ENCODE results near the gene PCDHGB1. TPM values are rescaled to one million over a fixed set of nuclear protein-coding genes. Genes with fewer than 3 reads are reported as not detected.
A peak's percentile ranks its signal among the peaks of the same experiment; 100 is the strongest.
"Not testable (repeated sequence)": the region's sequence is repeated elsewhere in the genome, so short reads cannot be mapped to it uniquely, and the experiment has no call there.

PCDHGB1 gene
- total RNA-seq: not detected

- peaks cover 40% of the 10 kb centered on the region for H3K27me3 Mint-ChIP-seq
- H3K27ac Mint-ChIP-seq: no peak within 1 kb of the TSS
- H3K4me1 Mint-ChIP-seq (ENCODE audit: low read depth): no peaks in the 10 kb centered on the region
- ChIA-PET CTCF (interaction anchor here (1.0 to 2.3 kb wide), 8 partner anchors 10 to 178 kb away, joined by 3 to 9 read pairs (median 6); partner anchors contain the start of genes PCDHGA1, PCDHGB2 and TAF7), POLR2A (no interaction called here)
- H3K4me3 Mint-ChIP-seq: peak within 1 kb of the TSS; percentile 45
- DNase-seq: peak; percentile 51
- peaks cover 15% of the 10 kb centered on the region for H3K9me3 Mint-ChIP-seq
- H3K36me3 Mint-ChIP-seq: peaks cover 13% of the 10 kb centered on the region
- intact Hi-C loops (cut with micrococcal nuclease): no loop called here
Observed at GRCh38 chr5:141349917-141350619, at the start of gene PCDHGB1. PCDHGB1 (plus strand) TSS chr5:141350099; CDS start chr5:141350261, 162 bp downstream.

- Mint-ChIP-seq H3K27ac (no peak within 1 kb of the TSS), H3K4me3 (no peak within 1 kb of the TSS), H3K9me3 (peaks cover 81% of the 10 kb centered on the region), H3K4me1 (ENCODE audit: low read depth) (no peaks in the 10 kb centered on the region), H3K27me3 (no peaks in the 10 kb centered on the region), H3K36me3 (peaks cover 45% of the 10 kb centered on the region)
- CTCF ChIA-PET: no interaction called here
- no peak for DNase-seq
- POLR2A ChIA-PET: no interaction called here
- intact Hi-C loops (cut with micrococcal nuclease): no loop called here
Observed at GRCh38 chr5:141303756-141304155, 46.1 kb upstream of the PCDHGB1 start, which contains the start of gene SLC25A2. SLC25A2 (minus strand) TSS chr5:141304049; CDS start chr5:141303865, 184 bp downstream.

GRCh38 chr5:141306630-141307029 lies 43.3 kb upstream of the PCDHGB1 start:
- H3K27ac Mint-ChIP-seq: no peak overlapping the region
- H3K36me3 Mint-ChIP-seq: peaks cover 49% of the 10 kb centered on the region
- intact Hi-C loops (cut with micrococcal nuclease): no loop called here
- peaks cover 89% of the 10 kb centered on the region for H3K9me3 Mint-ChIP-seq
- H3K4me3 Mint-ChIP-seq: no peak overlapping the region
- no peak for DNase-seq
- ChIA-PET POLR2A (no interaction called here), CTCF (interaction anchor here (0.7 kb wide), 1 partner anchor 13 kb away, joined by 3 read pairs; no protein-coding TSS in a partner anchor)
- H3K27me3 Mint-ChIP-seq: no peaks in the 10 kb centered on the region
- H3K4me1 Mint-ChIP-seq (ENCODE audit: low read depth): no peaks in the 10 kb centered on the region

- Mint-ChIP-seq H3K36me3 (peaks cover 64% of the 10 kb centered on the region), H3K9me3 (peaks cover 88% of the 10 kb centered on the region), H3K27ac (no peak overlapping the region), H3K4me1 (ENCODE audit: low read depth) (peaks cover 4% of the 10 kb centered on the region), H3K4me3 (no peak overlapping the region), H3K27me3 (no peaks in the 10 kb centered on the region)
- intact Hi-C loops (cut with micrococcal nuclease): no loop called here
- DNase-seq: no peak
- CTCF ChIA-PET: no interaction called here
- POLR2A ChIA-PET: no interaction called here
Observed at GRCh38 chr5:141313711-141314110, 36.2 kb upstream of the PCDHGB1 start.

GRCh38 chr5:141316963-141317362 lies 32.9 kb upstream of the PCDHGB1 start:
- DNase-seq; H3K27me3 Mint-ChIP-seq; CTCF ChIA-PET; POLR2A ChIA-PET; intact Hi-C loops (cut with micrococcal nuclease); H3K4me3 Mint-ChIP-seq; H3K27ac Mint-ChIP-seq: not testable (repeated sequence)
- Mint-ChIP-seq H3K4me1 (ENCODE audit: low read depth) (peaks cover 23% of the 10 kb centered on the region), H3K36me3 (peaks cover 72% of the 10 kb centered on the region), H3K9me3 (peaks cover 78% of the 10 kb centered on the region)

DNA sequence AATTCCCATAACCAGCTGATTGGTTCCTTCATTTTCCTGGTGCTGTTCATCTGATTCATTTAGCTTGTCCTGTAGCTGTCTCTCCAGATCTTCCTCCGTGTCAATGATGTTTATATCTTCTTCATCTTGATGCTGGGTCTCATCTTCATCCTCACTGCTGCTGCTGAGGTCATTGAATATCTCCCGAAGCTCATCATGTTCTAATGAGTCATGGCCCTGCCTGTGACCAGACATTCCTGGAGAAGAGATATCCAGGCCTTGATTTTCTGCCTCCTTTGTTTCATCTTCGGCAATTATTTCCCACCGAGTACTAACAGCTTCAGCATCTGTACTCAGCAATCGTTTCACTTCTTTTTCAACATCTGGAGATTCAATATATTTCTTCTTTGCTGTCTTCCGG lies 30.7 kb upstream of the PCDHGB1 start:
- Mint-ChIP-seq H3K27ac (no peak overlapping the region), H3K4me1 (ENCODE audit: low read depth) (peaks cover 23% of the 10 kb centered on the region), H3K36me3 (peaks cover 60% of the 10 kb centered on the region), H3K4me3 (peak overlapping the region; percentile 98), H3K9me3 (peaks cover 61% of the 10 kb centered on the region), H3K27me3 (no peaks in the 10 kb centered on the region)
- intact Hi-C loops (cut with micrococcal nuclease): no loop called here
- DNase-seq: no peak
- CTCF ChIA-PET: interaction anchor here (1.2 to 2.4 kb wide), 7 partner anchors 10 to 248 kb away, joined by 4 to 27 read pairs (median 14); partner anchors contain the start of genes PCDHGA1 and PCDHGB3
- POLR2A ChIA-PET: no interaction called here

- Mint-ChIP-seq H3K27me3 (no peaks in the 10 kb centered on the region), H3K9me3 (peaks cover 58% of the 10 kb centered on the region), H3K4me1 (ENCODE audit: low read depth) (peaks cover 23% of the 10 kb centered on the region), H3K27ac (peak overlapping the region; percentile 99), H3K4me3 (peak overlapping the region; percentile 98), H3K36me3 (peaks cover 56% of the 10 kb centered on the region)
- intact Hi-C loops (cut with micrococcal nuclease): loop anchor here (1.0 to 10.0 kb wide), 5 partner anchors 194 to 645 kb away; partner anchors contain the start of genes RNF14 and ZMAT2
- DNase-seq: no peak
- ChIA-PET CTCF (interaction anchor here (0.5 to 2.4 kb wide), 29 partner anchors 10 to 670 kb away, joined by 3 to 28 read pairs (median 4); partner anchors contain the start of genes PCDHB15, PCDHB16, PCDHGA1 and PCDHGA10), POLR2A (interaction anchor here (0.6 to 1.8 kb wide), 6 partner anchors 8 to 244 kb away, joined by 3 to 14 read pairs (median 4); partner anchors contain the start of gene PCDHGA11)
Observed at GRCh38 chr5:141319699-141320098, 30.2 kb upstream of the PCDHGB1 start.

DNA sequence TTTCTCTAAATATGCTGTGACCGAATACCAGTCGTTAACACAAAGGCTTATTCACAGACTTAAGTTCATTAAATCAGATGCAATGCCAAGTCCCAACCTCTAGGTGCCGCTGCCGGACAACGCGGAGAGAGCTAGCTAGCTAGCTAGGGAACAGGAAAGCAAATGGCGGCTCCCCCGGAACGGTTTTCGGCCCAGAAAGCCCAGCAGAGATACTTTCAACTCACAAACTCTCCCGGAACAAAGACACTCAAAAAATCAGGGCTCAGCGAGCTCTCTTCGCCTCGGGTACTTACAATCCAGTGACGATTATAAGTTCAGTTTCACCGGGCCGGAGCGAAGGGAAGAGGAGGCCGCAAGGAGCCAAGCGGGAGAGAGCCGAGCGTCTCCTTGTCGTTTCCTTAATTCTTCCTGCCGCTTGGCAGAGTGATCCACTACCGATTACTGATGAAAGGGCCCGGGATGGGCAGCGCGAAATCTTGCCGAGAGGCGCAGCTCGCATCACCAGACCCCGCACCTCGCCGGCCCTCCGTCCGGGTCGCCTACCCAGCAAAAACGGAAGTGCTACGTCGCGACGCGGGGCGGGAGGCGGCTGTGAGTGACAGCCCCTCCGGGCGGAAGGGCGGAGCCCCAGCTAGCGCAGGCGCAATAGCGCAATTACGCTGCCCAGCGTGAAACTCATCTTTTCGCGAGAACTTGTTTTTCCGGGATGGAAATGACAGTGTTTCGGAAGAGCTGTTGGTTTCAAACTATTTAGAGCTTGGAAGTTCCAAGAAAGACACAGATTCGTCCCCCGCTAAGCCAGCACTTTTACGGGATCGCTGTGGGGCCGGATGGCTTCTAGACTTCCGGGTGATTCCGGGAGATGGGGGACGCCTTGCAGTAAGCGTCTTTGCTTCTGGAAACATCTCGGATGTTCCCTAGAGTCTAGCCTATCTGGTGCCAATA lies 29.4 kb upstream of the PCDHGB1 start, which contains the start of gene TAF7:
Gene TAF7, minus strand, starts transcription at position 560 of the 945 bp plus-strand sequence. CDS start 740 bp downstream, outside the sequence.
- peaks cover 23% of the 10 kb centered on the region for H3K4me1 Mint-ChIP-seq (ENCODE audit: low read depth)
- H3K4me3 Mint-ChIP-seq: peak within 1 kb of the TSS; percentile 98
- ChIA-PET CTCF (interaction anchor here (0.5 to 2.4 kb wide), 38 partner anchors 9 to 670 kb away, joined by 3 to 28 read pairs (median 4); partner anchors contain the start of genes DIAPH1, PCDHB13, PCDHB15 and PCDHB16), POLR2A (interaction anchor here (0.6 to 1.8 kb wide), 8 partner anchors 8 to 918 kb away, joined by 3 to 14 read pairs (median 3); partner anchors contain the start of genes PCDHGA11 and PCDHGA5)
- peak; percentile 95 for DNase-seq
- H3K27me3 Mint-ChIP-seq: no peaks in the 10 kb centered on the region
- intact Hi-C loops (cut with micrococcal nuclease): loop anchor here (1.0 to 10.0 kb wide), 5 partner anchors 193 to 644 kb away; partner anchors contain the start of genes RNF14 and ZMAT2
- peaks cover 48% of the 10 kb centered on the region for H3K36me3 Mint-ChIP-seq
- H3K27ac Mint-ChIP-seq: peak within 1 kb of the TSS; percentile 99
- peaks cover 50% of the 10 kb centered on the region for H3K9me3 Mint-ChIP-seq

- H3K36me3 Mint-ChIP-seq: peaks cover 41% of the 10 kb centered on the region
- H3K27ac Mint-ChIP-seq: no peak overlapping the region
- intact Hi-C loops (cut with micrococcal nuclease): loop anchor here (5.0 to 10.0 kb wide), 2 partner anchors 620 to 643 kb away; partner anchors contain the start of genes RNF14 and ZMAT2
- peaks cover 32% of the 10 kb centered on the region for H3K4me1 Mint-ChIP-seq (ENCODE audit: low read depth)
- ChIA-PET CTCF (interaction anchor here (1.0 kb wide), 1 partner anchor 245 kb away, joined by 3 read pairs; no protein-coding TSS in a partner anchor), POLR2A (interaction anchor here (0.6 kb wide), 1 partner anchor 733 kb away, joined by 3 read pairs; no protein-coding TSS in a partner anchor)
- H3K27me3 Mint-ChIP-seq: peaks cover 6% of the 10 kb centered on the region
- no peak overlapping the region for H3K4me3 Mint-ChIP-seq
- no peak for DNase-seq
- peaks cover 49% of the 10 kb centered on the region for H3K9me3 Mint-ChIP-seq
Observed at GRCh38 chr5:141322261-141322660, 27.6 kb upstream of the PCDHGB1 start.

GRCh38 chr5:141326088-141326854 lies 23.6 kb upstream of the PCDHGB1 start:
- intact Hi-C loops (cut with micrococcal nuclease): loop anchor here (1.0 to 10.0 kb wide), 3 partner anchors 87 to 639 kb away; partner anchors contain the start of genes PCDHGA10 and RNF14
- ChIA-PET CTCF (interaction anchor here (1.1 to 1.8 kb wide), 3 partner anchors 198 to 238 kb away, joined by 4 to 6 read pairs (median 5); no protein-coding TSS in a partner anchor), POLR2A (no interaction called here)
- peaks cover 9% of the 10 kb centered on the region for H3K4me1 Mint-ChIP-seq (ENCODE audit: low read depth)
- H3K27me3 Mint-ChIP-seq: peaks cover 25% of the 10 kb centered on the region
- H3K4me3 Mint-ChIP-seq: peak overlapping the region; percentile 82
- DNase-seq: peak; percentile 82
- peak overlapping the region; percentile 28 for H3K27ac Mint-ChIP-seq
- H3K9me3 Mint-ChIP-seq: peaks cover 30% of the 10 kb centered on the region
- peaks cover 17% of the 10 kb centered on the region for H3K36me3 Mint-ChIP-seq
